ENCODE results near the gene ACAA1.

DNA sequence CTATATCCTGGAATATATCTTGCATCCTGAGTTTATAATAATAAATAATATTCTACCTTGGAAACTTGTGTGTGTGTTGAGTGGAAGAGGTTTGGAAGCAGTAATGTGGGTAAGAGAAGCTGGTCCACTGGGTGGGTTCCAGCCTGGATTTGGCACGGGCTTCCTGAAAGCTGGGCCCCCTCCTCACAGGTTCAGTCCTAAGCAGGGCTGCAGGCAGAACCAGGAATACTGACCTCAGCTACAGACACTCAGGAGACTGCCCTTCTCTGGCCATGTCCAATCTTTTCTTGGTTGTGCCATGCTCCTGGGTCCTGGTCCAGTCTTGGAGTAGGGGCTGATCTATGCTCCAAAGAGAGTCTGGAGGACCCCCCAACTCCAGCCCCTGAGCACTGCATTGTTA, 6.0 kb upstream of the ACAA1 start:
- no peak for TF ChIP-seq SUZ12 (IDR thresholded peaks at IDR 0.05; ENCODE audit: extremely low read depth, insufficient read depth, insufficient read length)
- no peak for TF ChIP-seq YY1 (IDR thresholded peaks at IDR 0.05; ENCODE audit: insufficient read depth, insufficient read length)
